ES-I3 (cell line): ENCODE measurements around the gene APOM.
A peak's percentile ranks its signal among the peaks of the same experiment; 100 is the strongest.

Experiments
- H3K36me3 ChIP-seq: 2 replicates; pipeline ENCODE4 v1.6.1; 2013; ENCODE audit warnings: mild to moderate bottlenecking, low read length, control low read depth, moderate library complexity; ENCODE audit not compliant: insufficient read depth
- H3K4me1 ChIP-seq: 2 replicates; pipeline ENCODE4 v1.6.1; 2013; ENCODE audit warnings: mild to moderate bottlenecking, control low read depth, low read length; ENCODE audit not compliant: insufficient read depth
- H3K9ac ChIP-seq: 2 replicates; pipeline ENCODE4 v1.6.1; 2013; ENCODE audit warnings: low read depth, mild to moderate bottlenecking, low read length, moderate library complexity
- H3K9me3 ChIP-seq: 2 replicates; pipeline ENCODE4 v1.6.1; 2013; ENCODE audit warnings: mild to moderate bottlenecking, low read length, moderate library complexity; ENCODE audit not compliant: control insufficient read depth, insufficient read depth

APOM gene

GRCh38 chr6:31639043-31639442 is 16.7 kb upstream of the APOM start:
- H3K4me1 ChIP-seq, result no peaks in the 10 kb centered on the region
- no peaks in the 10 kb centered on the region for H3K9me3 ChIP-seq
- no peak overlapping the region for H3K9ac ChIP-seq
- peaks cover 56% of the 10 kb centered on the region for H3K36me3 ChIP-seq

DNA sequence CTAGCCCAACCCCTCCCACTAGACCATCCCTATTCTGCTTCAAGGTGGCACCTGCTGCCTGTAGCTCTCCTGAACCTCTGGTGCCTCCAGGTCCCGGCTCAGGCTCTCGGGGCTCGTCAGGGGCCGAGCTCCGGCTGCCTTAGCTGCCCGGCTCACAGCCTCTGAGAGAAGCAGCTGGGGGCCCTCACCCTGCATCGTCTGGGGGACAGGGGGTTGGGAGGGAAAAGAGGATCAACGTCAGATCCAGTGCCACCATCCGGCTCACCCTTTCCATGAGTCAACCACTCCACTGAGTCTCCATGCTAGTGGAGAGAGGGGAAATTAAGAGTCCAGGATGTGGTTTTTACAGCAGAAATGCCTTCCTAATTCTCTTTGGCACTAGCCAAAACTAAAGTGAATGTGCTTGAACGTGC is 16.2 kb upstream of the APOM start:
- no peaks in the 10 kb centered on the region for H3K4me1 ChIP-seq
- H3K9me3 ChIP-seq, result no peaks in the 10 kb centered on the region
- no peak overlapping the region for H3K9ac ChIP-seq
- H3K36me3 ChIP-seq, result peaks cover 55% of the 10 kb centered on the region

DNA sequence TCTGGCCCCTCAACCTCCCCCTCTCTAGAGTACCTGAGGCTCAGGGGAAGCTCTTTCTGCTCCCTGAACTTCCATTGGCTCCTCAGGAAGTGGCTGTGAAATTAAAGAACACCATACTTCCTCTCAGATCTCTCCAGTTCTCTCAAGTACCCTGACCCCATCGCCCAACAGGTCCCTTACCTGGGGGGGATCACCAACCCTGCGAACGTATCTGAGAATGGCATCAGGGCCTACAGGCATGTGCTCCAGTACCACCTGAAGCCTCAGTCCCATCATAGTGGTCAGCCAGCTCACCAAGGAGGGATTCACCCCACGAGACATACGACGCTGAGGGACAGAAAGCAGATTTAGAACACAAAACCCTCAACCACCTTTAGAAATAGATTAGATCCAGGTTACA is 15.1 kb upstream of the APOM start:
- H3K36me3 ChIP-seq, result peaks cover 54% of the 10 kb centered on the region
- no peak overlapping the region for H3K9ac ChIP-seq
- H3K9me3 ChIP-seq, result no peaks in the 10 kb centered on the region
- H3K4me1 ChIP-seq, result no peaks in the 10 kb centered on the region

DNA sequence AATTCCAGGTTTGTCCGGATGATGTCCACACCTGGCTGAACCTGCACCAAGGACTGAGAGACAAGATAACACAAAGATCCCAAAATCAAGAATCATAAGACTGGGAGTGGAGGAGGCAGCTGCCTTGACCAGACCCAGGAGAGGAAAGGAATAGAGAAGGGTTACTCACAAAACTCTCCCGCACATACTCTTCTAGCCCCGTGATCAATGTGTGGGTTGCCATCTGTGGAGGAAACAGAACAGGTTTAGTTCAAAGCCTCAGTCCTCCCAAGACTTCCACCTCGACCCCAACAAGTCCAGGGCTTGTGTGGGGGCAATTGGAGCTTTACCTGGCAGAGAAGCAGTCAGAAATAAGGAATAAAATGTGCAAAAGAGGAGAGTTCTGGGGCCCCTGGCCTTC is 14.3 kb upstream of the APOM start:
- H3K36me3 ChIP-seq, result peaks cover 49% of the 10 kb centered on the region
- no peaks in the 10 kb centered on the region for H3K9me3 ChIP-seq
- no peaks in the 10 kb centered on the region for H3K4me1 ChIP-seq
- no peak overlapping the region for H3K9ac ChIP-seq

DNA sequence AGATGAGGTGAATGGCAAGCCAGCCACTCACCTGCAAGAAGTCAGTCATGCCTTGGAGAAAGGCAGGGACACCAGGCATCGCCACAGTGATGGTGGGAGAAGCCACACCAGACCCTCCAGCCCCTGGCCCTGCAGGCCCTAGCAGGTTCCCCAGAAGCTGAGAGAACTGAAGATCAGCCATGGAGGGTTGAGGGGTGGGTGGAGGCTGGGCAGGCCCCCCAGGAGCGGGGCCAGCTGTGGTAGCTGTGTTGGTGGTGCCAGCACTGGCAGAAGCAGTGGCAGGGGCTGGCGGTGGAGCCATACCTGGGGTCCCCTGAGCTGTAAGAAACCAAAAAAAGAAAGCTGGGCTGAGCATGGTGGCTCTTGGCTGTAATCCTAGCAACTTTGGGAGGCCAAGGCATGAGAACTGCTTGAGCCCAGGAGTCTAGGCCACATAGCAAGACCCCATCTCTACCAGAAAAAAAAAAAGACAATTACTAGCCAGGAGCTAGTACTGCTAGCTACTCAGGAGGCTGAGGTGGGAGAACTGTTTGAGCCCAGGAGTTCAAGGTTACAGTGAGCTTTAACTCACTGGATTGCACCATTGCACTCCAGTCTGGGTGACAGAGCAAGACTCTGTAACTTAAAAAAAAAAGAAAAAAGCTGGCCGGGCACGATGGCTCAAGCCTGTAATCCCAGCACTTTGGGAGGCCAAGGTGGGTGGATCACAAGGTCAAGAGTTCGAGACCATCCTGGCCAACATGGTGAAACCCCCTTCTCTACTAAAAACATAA is 12.7 kb upstream of the APOM start:
- Histone ChIP-seq H3K36me3 (peaks cover 40% of the 10 kb centered on the region), H3K9ac (no peak overlapping the region), H3K4me1 (no peaks in the 10 kb centered on the region), H3K9me3 (no peaks in the 10 kb centered on the region)

- Histone ChIP-seq H3K9ac (no peak overlapping the region), H3K4me1 (no peaks in the 10 kb centered on the region), H3K36me3 (peaks cover 45% of the 10 kb centered on the region), H3K9me3 (no peaks in the 10 kb centered on the region)
These were observed 11.8 kb upstream of the APOM start for GRCh38 chr6:31643818-31644454.

- Histone ChIP-seq H3K36me3 (peaks cover 41% of the 10 kb centered on the region), H3K4me1 (no peaks in the 10 kb centered on the region), H3K9me3 (no peaks in the 10 kb centered on the region), H3K9ac (no peak overlapping the region)
These were observed 10.4 kb upstream of the APOM start for GRCh38 chr6:31645325-31645724.

DNA sequence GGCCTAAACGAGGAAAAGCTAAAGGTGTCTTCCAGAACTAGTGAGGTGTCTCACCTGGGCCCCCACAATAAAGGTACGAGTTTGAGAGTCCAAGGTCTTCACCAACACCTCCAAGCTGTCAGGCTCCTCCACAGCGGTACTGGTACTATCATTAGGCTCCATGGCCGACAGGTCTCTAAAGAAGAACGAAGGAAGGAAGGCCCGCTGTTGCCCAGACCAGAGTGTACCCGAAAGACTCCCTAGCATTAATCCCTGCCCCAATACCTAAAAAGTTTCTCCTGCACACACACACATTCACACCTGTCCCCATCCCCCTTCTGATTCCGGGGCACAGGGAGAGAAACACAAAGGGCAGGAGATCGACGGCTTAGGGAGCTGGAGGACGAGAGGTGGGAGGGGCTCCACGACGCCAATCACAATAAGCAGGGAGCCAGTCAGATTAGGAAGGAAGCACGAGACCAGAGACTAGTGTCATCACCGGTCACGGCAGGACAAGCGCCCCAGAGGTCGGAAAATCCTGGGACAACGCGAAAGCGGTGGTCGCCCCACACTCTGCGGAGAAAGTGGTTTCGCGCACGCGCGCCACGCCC is 4.0 kb upstream of the APOM start:
- H3K4me1 ChIP-seq, result no peaks in the 10 kb centered on the region; the same call in 1 of the 2 replicates
- H3K9ac ChIP-seq, result peak overlapping the region; percentile 76
- no peaks in the 10 kb centered on the region for H3K9me3 ChIP-seq
- peaks cover 16% of the 10 kb centered on the region; the same call in 1 of the 2 replicates for H3K36me3 ChIP-seq

GRCh38 chr6:31652925-31653724 is 2.6 kb upstream of the APOM start:
- peak overlapping the region; percentile 76 for H3K9ac ChIP-seq
- no peaks in the 10 kb centered on the region for H3K9me3 ChIP-seq
- no peaks in the 10 kb centered on the region; the same call in 1 of the 2 replicates for H3K4me1 ChIP-seq
- peaks cover 16% of the 10 kb centered on the region; the same call in 1 of the 2 replicates for H3K36me3 ChIP-seq

DNA sequence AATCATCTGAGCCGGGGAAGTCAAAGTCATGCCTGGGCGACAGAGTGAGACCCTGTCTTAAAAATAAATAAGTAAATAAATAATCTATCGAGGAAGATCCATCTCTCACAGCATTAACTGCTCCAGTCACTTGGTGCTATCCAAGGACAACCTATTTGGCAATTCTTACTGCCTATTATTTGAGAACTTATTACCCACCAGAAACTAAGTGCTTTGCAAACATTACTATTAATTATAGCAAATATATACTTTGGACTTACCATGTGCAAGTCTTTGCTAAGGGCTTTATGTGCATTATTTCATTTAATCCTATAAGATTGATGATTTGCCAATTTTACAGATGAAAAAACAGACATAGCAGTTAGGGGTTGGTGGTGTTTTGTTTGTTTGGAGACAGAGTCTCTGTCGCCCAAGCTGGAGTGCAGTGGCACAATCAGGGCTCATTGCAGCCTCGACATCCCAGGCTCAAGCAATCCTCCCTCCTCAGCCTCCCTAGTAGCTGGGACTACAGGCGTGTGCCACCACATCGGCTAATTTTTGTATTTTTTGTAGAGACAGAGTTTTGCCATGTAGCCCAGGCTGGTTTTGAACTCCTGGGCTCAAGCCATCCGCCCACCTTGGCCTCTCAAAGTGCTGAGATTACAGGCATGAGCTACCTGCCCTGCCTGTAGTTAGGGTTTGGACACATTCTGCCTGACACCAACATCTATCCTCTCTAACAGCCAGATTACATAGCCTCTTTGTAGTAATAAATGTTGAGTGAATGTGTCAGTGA is 933 bp upstream of the APOM start:
- H3K9me3 ChIP-seq, result no peaks in the 10 kb centered on the region
- no peaks in the 10 kb centered on the region; the same call in 1 of the 2 replicates for H3K4me1 ChIP-seq
- H3K9ac ChIP-seq, result no peak overlapping the region
- peaks cover under 1% of the 10 kb centered on the region; the same call in 1 of the 2 replicates for H3K36me3 ChIP-seq

DNA sequence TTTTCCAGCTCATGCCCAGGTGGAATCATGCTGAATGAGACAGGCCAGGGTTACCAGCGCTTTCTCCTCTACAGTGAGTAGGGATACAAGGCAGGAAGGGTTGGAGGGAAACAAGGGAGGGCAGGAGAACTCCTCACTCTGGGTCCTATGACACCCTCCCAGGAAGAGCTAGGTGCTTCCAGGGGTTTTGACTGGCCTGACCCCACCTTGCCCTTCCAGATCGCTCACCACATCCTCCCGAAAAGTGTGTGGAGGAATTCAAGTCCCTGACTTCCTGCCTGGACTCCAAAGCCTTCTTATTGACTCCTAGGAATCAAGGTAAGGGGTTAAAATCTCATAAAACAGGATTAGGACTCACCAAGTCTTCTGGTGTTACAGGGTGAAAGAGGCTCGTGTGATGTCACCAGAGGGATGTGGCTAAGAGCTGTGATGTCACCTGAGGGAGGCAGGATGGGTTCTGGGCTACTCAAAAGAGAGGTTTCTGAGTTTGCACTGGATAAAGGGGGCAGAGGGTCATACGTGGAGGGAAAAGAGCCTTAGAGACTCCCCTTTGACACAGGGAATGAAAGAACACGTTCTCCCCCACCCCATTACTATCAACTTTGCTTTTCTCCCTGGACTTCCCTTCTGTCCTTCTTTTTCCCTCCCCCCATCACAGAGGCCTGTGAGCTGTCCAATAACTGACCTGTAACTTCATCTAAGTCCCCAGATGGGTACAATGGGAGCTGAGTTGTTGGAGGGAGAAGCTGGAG is 1.9 kb downstream of the APOM start:
- Histone ChIP-seq H3K36me3 (no peaks in the 10 kb centered on the region), H3K9me3 (no peaks in the 10 kb centered on the region), H3K9ac (no peak overlapping the region), H3K4me1 (no peaks in the 10 kb centered on the region; the same call in 1 of the 2 replicates)

DNA sequence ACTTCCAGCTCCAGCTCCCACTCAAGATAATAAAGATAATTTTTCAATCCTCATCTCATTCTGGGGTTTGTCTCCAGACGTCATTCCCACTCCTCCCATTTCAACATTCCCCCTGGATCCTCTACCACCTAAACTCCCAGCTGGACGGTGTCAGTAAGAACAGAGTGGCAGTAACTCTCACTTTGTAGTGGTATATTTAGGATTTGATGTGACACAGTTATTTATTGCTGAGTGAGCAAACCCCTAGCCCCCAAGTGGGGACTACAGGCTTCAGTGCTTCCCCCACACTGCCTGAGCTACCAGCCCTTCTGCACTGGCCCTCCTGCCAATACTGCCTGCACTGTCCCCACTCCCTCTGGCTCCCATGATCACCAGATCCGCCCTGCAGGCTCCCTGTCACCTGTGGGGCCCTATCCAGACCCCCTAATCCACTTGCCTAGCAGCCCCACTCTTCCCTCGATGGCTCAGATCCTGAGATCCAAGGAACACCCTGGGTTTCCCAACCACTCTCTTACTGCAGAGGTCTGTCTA is 2.5 kb downstream of the APOM start:
- Histone ChIP-seq H3K36me3 (no peaks in the 10 kb centered on the region), H3K9ac (no peak overlapping the region), H3K4me1 (no peaks in the 10 kb centered on the region; the same call in 1 of the 2 replicates), H3K9me3 (no peaks in the 10 kb centered on the region)
